ENCODE measurements around the gene AGMAT. TPM values are rescaled to one million over a fixed set of nuclear protein-coding genes. Genes with fewer than 3 reads are reported as not detected.

Gene AGMAT
- total RNA-seq, 1 donor from 2014 or later = 0.41 TPM

DNA sequence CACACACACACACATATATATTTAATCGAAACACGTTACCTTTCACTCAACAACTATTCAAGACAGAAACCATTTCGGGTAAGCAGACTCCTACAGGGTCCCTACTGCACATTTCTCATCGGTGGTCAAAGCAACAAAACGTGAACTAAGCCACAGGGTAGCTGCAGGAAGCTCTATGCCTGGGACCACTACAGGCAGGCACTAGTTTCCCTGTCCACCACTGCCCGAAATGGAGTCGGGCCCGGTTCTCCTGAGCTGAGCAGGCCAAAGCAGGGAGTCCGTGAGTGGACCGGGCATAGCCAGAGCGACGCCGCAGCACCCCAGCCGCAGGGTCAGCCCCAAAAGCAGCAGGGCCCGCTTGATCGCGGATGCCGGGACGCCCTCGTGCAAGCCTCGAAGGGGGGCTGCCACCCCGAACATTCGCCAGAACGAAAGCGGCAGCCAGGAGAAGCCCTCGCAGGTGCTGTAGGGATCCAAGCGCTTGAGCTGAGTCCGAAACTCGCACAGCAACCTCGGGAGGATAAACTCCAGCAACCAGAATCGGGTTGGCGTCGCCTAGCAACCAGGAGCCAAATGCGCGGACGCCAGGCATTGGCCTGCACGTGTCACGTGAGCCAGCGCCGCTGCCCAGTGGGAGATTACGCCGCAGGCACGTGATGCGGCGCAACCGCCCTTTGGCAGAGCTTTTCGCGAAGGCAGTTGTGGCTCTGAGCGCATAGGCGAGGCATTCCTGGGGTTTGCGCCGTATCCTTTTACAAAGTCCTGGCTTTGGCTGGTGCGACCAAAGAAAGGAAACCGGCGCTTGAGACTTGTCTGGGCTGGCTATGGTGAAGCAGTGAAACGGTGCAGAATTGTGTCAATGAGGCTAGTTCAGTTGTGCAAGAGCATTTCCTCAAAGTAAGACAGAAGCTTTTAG lies 18.5 kb upstream of the AGMAT start:
- H3K79me2 ChIP-seq (ENCODE audit: insufficient read depth, low read length) = peaks cover 2% of the 10 kb centered on the region
- H3K4me1 Mint-ChIP-seq (ENCODE audit: low read depth, unreplicated experiment) = peaks cover 2% of the 10 kb centered on the region
- peak overlapping the region; percentile 85 for H3K4me3 ChIP-seq (ENCODE audit: insufficient read depth, low read depth, low read length)
- DNase-seq (ENCODE audit: low read depth) = peak; percentile 93
- TF ChIP-seq, protein P1, sequence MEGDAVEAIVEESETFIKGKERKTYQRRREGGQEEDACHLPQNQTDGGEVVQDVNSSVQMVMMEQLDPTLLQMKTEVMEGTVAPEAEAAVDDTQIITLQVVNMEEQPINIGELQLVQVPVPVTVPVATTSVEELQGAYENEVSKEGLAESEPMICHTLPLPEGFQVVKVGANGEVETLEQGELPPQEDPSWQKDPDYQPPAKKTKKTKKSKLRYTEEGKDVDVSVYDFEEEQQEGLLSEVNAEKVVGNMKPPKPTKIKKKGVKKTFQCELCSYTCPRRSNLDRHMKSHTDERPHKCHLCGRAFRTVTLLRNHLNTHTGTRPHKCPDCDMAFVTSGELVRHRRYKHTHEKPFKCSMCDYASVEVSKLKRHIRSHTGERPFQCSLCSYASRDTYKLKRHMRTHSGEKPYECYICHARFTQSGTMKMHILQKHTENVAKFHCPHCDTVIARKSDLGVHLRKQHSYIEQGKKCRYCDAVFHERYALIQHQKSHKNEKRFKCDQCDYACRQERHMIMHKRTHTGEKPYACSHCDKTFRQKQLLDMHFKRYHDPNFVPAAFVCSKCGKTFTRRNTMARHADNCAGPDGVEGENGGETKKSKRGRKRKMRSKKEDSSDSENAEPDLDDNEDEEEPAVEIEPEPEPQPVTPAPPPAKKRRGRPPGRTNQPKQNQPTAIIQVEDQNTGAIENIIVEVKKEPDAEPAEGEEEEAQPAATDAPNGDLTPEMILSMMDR (IDR thresholded peaks at IDR 0.05; ENCODE audit: insufficient read depth, low read depth, low read length) = no peak
- H3K4me1 ChIP-seq (ENCODE audit: insufficient read depth, low read length) = peaks cover 6% of the 10 kb centered on the region
- peak overlapping the region; percentile 2 for H3K27ac Mint-ChIP-seq (ENCODE audit: unreplicated experiment)
- peak overlapping the region; percentile 97 for H2AFZ ChIP-seq (ENCODE audit: low read depth, low read length)
- H3K27me3 ChIP-seq (ENCODE audit: insufficient read depth, low read length) = no peaks in the 10 kb centered on the region
- no peaks in the 10 kb centered on the region for H3K36me3 ChIP-seq (ENCODE audit: insufficient read depth, low read length)
- H3K4me2 ChIP-seq (ENCODE audit: low read length) = peak overlapping the region; percentile 92
- H3K9me3 Mint-ChIP-seq (ENCODE audit: unreplicated experiment) = no peaks in the 10 kb centered on the region
- H3K27me3 Mint-ChIP-seq (ENCODE audit: low read depth, unreplicated experiment) = peaks cover 20% of the 10 kb centered on the region
- peak overlapping the region; percentile 84 for H3K27ac ChIP-seq (ENCODE audit: low read depth, low read length)
- H3K36me3 Mint-ChIP-seq (ENCODE audit: low read depth, unreplicated experiment) = peaks cover 4% of the 10 kb centered on the region
- H3K9me3 ChIP-seq (ENCODE audit: insufficient read depth, low read depth, low read length) = no peaks in the 10 kb centered on the region
- FAIRE-seq = no peak
- no peaks in the 10 kb centered on the region for H4K20me1 ChIP-seq (ENCODE audit: insufficient read depth, low read length)
- H3K9ac ChIP-seq (ENCODE audit: low read length) = peak overlapping the region; percentile 81
- H3K4me3 Mint-ChIP-seq (ENCODE audit: unreplicated experiment) = peak overlapping the region; percentile 79

DNA sequence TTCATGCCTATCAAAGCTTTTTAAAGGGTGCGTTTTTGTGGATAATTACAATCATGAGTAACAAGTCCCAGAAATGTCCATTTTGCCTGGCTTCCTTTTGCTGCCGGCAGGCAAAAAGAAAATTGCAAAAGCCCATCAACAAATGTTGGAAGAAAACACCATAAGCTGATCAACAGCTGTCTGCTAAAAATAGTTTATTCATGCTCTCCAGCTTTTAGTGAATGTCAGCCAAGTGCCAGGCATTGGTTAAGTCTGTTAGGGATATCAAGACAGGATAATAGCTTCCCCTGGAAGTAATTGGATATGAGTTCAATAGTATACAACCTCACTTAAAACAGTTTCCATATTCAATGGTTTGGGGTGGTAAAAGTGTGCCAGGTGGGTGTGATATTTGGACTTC lies 13.6 kb upstream of the AGMAT start:
- H3K27me3 ChIP-seq (ENCODE audit: insufficient read depth, low read length) = no peaks in the 10 kb centered on the region
- DNase-seq (ENCODE audit: low read depth) (no peak), FAIRE-seq (no peak)
- Mint-ChIP-seq H3K27ac (ENCODE audit: unreplicated experiment) (no peak overlapping the region), H3K36me3 (ENCODE audit: low read depth, unreplicated experiment) (no peaks in the 10 kb centered on the region), H3K27me3 (ENCODE audit: low read depth, unreplicated experiment) (peaks cover 9% of the 10 kb centered on the region), H3K4me1 (ENCODE audit: low read depth, unreplicated experiment) (peaks cover 2% of the 10 kb centered on the region), H3K4me3 (ENCODE audit: unreplicated experiment) (no peak overlapping the region), H3K9me3 (ENCODE audit: unreplicated experiment) (no peaks in the 10 kb centered on the region)
- no peak overlapping the region for H3K9ac ChIP-seq (ENCODE audit: low read length)
- H3K4me2 ChIP-seq (ENCODE audit: low read length) = no peak overlapping the region
- no peak overlapping the region for H3K27ac ChIP-seq (ENCODE audit: low read depth, low read length)
- no peaks in the 10 kb centered on the region for H4K20me1 ChIP-seq (ENCODE audit: insufficient read depth, low read length)
- TF ChIP-seq, protein P1 (IDR thresholded peaks at IDR 0.05; ENCODE audit: insufficient read depth, low read depth, low read length) = no peak
- no peak for TF ChIP-seq EZH2 (IDR thresholded peaks at IDR 0.05; ENCODE audit: insufficient read depth, low read length)
- no peak overlapping the region for H3K4me3 ChIP-seq (ENCODE audit: insufficient read depth, low read depth, low read length)
- H3K9me3 ChIP-seq (ENCODE audit: insufficient read depth, low read depth, low read length) = no peaks in the 10 kb centered on the region
- H3K36me3 ChIP-seq (ENCODE audit: insufficient read depth, low read length) = no peaks in the 10 kb centered on the region
- peaks cover 2% of the 10 kb centered on the region for H3K79me2 ChIP-seq (ENCODE audit: insufficient read depth, low read length)
- H2AFZ ChIP-seq (ENCODE audit: low read depth, low read length) = no peak overlapping the region
- no peaks in the 10 kb centered on the region for H3K4me1 ChIP-seq (ENCODE audit: insufficient read depth, low read length)
